ENCODE results near the gene NEGR1. TPM values are rescaled to one million over a fixed set of nuclear protein-coding genes. Genes with fewer than 3 reads are reported as not detected.

The NEGR1 gene
- total RNA-seq, 2 experiments from 2014 or later = not detected

- Mint-ChIP-seq H3K4me3 (no peak overlapping the region), H3K9me3 (peaks cover 6% of the 10 kb centered on the region), H3K27me3 (no peaks in the 10 kb centered on the region), H3K27ac (no peak overlapping the region), H3K4me1 (no peaks in the 10 kb centered on the region), H3K36me3 (ENCODE audit: low read depth) (no peaks in the 10 kb centered on the region)
- ChIA-PET POLR2A (no interaction called here), CTCF (no interaction called here)
- no peak for DNase-seq
Measured at GRCh38 chr1:71719330-71719729, 563.0 kb downstream of the NEGR1 start.

GRCh38 chr1:71717186-71717585 is 565.2 kb downstream of the NEGR1 start:
- Mint-ChIP-seq H3K27ac (no peak overlapping the region), H3K27me3 (no peaks in the 10 kb centered on the region), H3K9me3 (peaks cover 6% of the 10 kb centered on the region), H3K4me1 (no peaks in the 10 kb centered on the region), H3K36me3 (ENCODE audit: low read depth) (no peaks in the 10 kb centered on the region), H3K4me3 (no peak overlapping the region)
- no peak for DNase-seq
- ChIA-PET CTCF (no interaction called here), POLR2A (no interaction called here)

GRCh38 chr1:71711456-71711855 is 570.9 kb downstream of the NEGR1 start:
- Mint-ChIP-seq H3K4me1 (no peaks in the 10 kb centered on the region), H3K27me3 (no peaks in the 10 kb centered on the region), H3K36me3 (ENCODE audit: low read depth) (no peaks in the 10 kb centered on the region), H3K27ac (no peak overlapping the region), H3K4me3 (no peak overlapping the region), H3K9me3 (peaks cover 10% of the 10 kb centered on the region)
- no peak for DNase-seq
- ChIA-PET POLR2A (no interaction called here), CTCF (no interaction called here)

- CTCF ChIA-PET = no interaction called here
- Mint-ChIP-seq H3K36me3 (ENCODE audit: low read depth) (no peaks in the 10 kb centered on the region), H3K27ac (no peak overlapping the region), H3K4me3 (no peak overlapping the region), H3K4me1 (no peaks in the 10 kb centered on the region), H3K27me3 (no peaks in the 10 kb centered on the region), H3K9me3 (peaks cover 9% of the 10 kb centered on the region)
- POLR2A ChIA-PET = no interaction called here
- DNase-seq = no peak
Measured at GRCh38 chr1:71706029-71706671, 576.2 kb downstream of the NEGR1 start.

- Mint-ChIP-seq H3K27me3 (no peaks in the 10 kb centered on the region), H3K4me3 (no peak overlapping the region)
- POLR2A ChIA-PET = no interaction called here
Measured at GRCh38 chr1:71698186-71698585, 584.2 kb downstream of the NEGR1 start.

GRCh38 chr1:71695821-71696220 is 586.5 kb downstream of the NEGR1 start:
- no peaks in the 10 kb centered on the region for H3K36me3 Mint-ChIP-seq (ENCODE audit: low read depth)
- H3K4me3 Mint-ChIP-seq = no peak overlapping the region
- H3K4me1 Mint-ChIP-seq = no peaks in the 10 kb centered on the region
- no peak for DNase-seq
- CTCF ChIA-PET = no interaction called here
- POLR2A ChIA-PET = no interaction called here
- H3K9me3 Mint-ChIP-seq = peaks cover 8% of the 10 kb centered on the region
- H3K27me3 Mint-ChIP-seq = no peaks in the 10 kb centered on the region
- H3K27ac Mint-ChIP-seq = no peak overlapping the region

More at GRCh38 chr1:71698186-71698585, 584.2 kb downstream of the NEGR1 start:
- H3K9me3 Mint-ChIP-seq = peaks cover 10% of the 10 kb centered on the region
- H3K4me1 Mint-ChIP-seq = no peaks in the 10 kb centered on the region
- no peak for DNase-seq
- no peaks in the 10 kb centered on the region for H3K36me3 Mint-ChIP-seq (ENCODE audit: low read depth)
- H3K27ac Mint-ChIP-seq = no peak overlapping the region
- CTCF ChIA-PET = no interaction called here

- ChIA-PET POLR2A (no interaction called here), CTCF (no interaction called here)
- Mint-ChIP-seq H3K4me1 (no peaks in the 10 kb centered on the region), H3K4me3 (no peak overlapping the region), H3K27me3 (no peaks in the 10 kb centered on the region), H3K36me3 (ENCODE audit: low read depth) (no peaks in the 10 kb centered on the region), H3K9me3 (peaks cover 8% of the 10 kb centered on the region), H3K27ac (no peak overlapping the region)
- no peak for DNase-seq
Measured at GRCh38 chr1:71695084-71695483, 587.3 kb downstream of the NEGR1 start.

GRCh38 chr1:71693581-71693980 is 588.8 kb downstream of the NEGR1 start:
- Mint-ChIP-seq H3K4me3 (no peak overlapping the region), H3K36me3 (ENCODE audit: low read depth) (no peaks in the 10 kb centered on the region), H3K27ac (no peak overlapping the region), H3K27me3 (no peaks in the 10 kb centered on the region), H3K9me3 (peaks cover 2% of the 10 kb centered on the region), H3K4me1 (no peaks in the 10 kb centered on the region)
- ChIA-PET POLR2A (no interaction called here), CTCF (no interaction called here)
- no peak for DNase-seq

GRCh38 chr1:71689635-71690034 is 592.7 kb downstream of the NEGR1 start:
- Mint-ChIP-seq H3K4me1 (no peaks in the 10 kb centered on the region), H3K9me3 (peaks cover 4% of the 10 kb centered on the region), H3K4me3 (no peak overlapping the region), H3K36me3 (ENCODE audit: low read depth) (no peaks in the 10 kb centered on the region), H3K27me3 (no peaks in the 10 kb centered on the region), H3K27ac (no peak overlapping the region)
- ChIA-PET CTCF (no interaction called here), POLR2A (no interaction called here)
- no peak for DNase-seq

- H3K27ac Mint-ChIP-seq = no peak overlapping the region
- H3K4me3 Mint-ChIP-seq = no peak overlapping the region
- CTCF ChIA-PET = no interaction called here
Measured at GRCh38 chr1:71687376-71687775, 595.0 kb downstream of the NEGR1 start.

GRCh38 chr1:71676979-71677925 is 605.1 kb downstream of the NEGR1 start:
- no peaks in the 10 kb centered on the region for H3K27me3 Mint-ChIP-seq
- H3K27ac Mint-ChIP-seq = no peak overlapping the region
- no peaks in the 10 kb centered on the region for H3K4me1 Mint-ChIP-seq
- ChIA-PET POLR2A (no interaction called here), CTCF (no interaction called here)
- no peak overlapping the region for H3K4me3 Mint-ChIP-seq
- DNase-seq = no peak
- no peaks in the 10 kb centered on the region for H3K36me3 Mint-ChIP-seq (ENCODE audit: low read depth)
- no peaks in the 10 kb centered on the region for H3K9me3 Mint-ChIP-seq

More at GRCh38 chr1:71687376-71687775, 595.0 kb downstream of the NEGR1 start:
- no peak for DNase-seq
- POLR2A ChIA-PET = no interaction called here
- Mint-ChIP-seq H3K4me1 (no peaks in the 10 kb centered on the region), H3K36me3 (ENCODE audit: low read depth) (no peaks in the 10 kb centered on the region), H3K27me3 (no peaks in the 10 kb centered on the region), H3K9me3 (peaks cover 1% of the 10 kb centered on the region)

GRCh38 chr1:71668065-71668464 is 614.3 kb downstream of the NEGR1 start:
- Mint-ChIP-seq H3K27me3 (no peaks in the 10 kb centered on the region), H3K36me3 (ENCODE audit: low read depth) (no peaks in the 10 kb centered on the region), H3K9me3 (peaks cover 4% of the 10 kb centered on the region), H3K27ac (no peak overlapping the region), H3K4me1 (no peaks in the 10 kb centered on the region), H3K4me3 (no peak overlapping the region)
- DNase-seq = no peak
- ChIA-PET CTCF (no interaction called here), POLR2A (no interaction called here)

GRCh38 chr1:71667216-71667615 is 615.1 kb downstream of the NEGR1 start:
- Mint-ChIP-seq H3K4me1 (no peaks in the 10 kb centered on the region), H3K4me3 (no peak overlapping the region), H3K9me3 (peaks cover 4% of the 10 kb centered on the region), H3K36me3 (ENCODE audit: low read depth) (no peaks in the 10 kb centered on the region), H3K27ac (no peak overlapping the region), H3K27me3 (no peaks in the 10 kb centered on the region)
- CTCF ChIA-PET = no interaction called here
- DNase-seq = no peak
- POLR2A ChIA-PET = no interaction called here

GRCh38 chr1:71666609-71667008 is 615.7 kb downstream of the NEGR1 start:
- ChIA-PET CTCF (no interaction called here), POLR2A (no interaction called here)
- H3K4me3 Mint-ChIP-seq = no peak overlapping the region
- H3K27me3 Mint-ChIP-seq = no peaks in the 10 kb centered on the region
- H3K36me3 Mint-ChIP-seq (ENCODE audit: low read depth) = no peaks in the 10 kb centered on the region
- peaks cover 4% of the 10 kb centered on the region for H3K9me3 Mint-ChIP-seq
- H3K27ac Mint-ChIP-seq = no peak overlapping the region
- no peaks in the 10 kb centered on the region for H3K4me1 Mint-ChIP-seq
- DNase-seq = no peak
